GM23338 (cell line): ENCODE measurements around the gene CLEC6A. TPM values are rescaled to one million over a fixed set of nuclear protein-coding genes. Genes with fewer than 3 reads are reported as not detected.
"Not testable (repeated sequence)": the region's sequence is repeated elsewhere in the genome, so short reads cannot be mapped to it uniquely, and the experiment has no call there.

ENCODE experiments used
- ATAC-seq: fragments of 200-7000 bp; cut with Tn5 transposase; 3 replicates; pipeline ENCODE4 v1.9.1; 2020
- DNase-seq: peaks from one replicate; pipeline ENCODE4 v3.0.0-alpha.2; 2015; ENCODE audit warnings: low spot score
- H2AFZ ChIP-seq: fragments of 200-600 bp; sonication (generic); 2 replicates; pipeline ENCODE4 v1.8.0; 2016; ENCODE audit warnings: antibody characterized with exemption, mild to moderate bottlenecking, moderate library complexity
- H3F3A ChIP-seq: fragments of 200-600 bp; sonication (generic); replicated peaks from 2 replicates; pipeline ENCODE4 v1.8.0; 2017; ENCODE audit warnings: antibody characterized with exemption, mixed run types, low read depth
- H3K27ac ChIP-seq: fragments of 200-600 bp; sonication (generic); 2 replicates; pipeline ENCODE4 v1.6.1; 2016; ENCODE audit warnings: low read depth
- H3K27me3 ChIP-seq: fragments of 200-600 bp; sonication (generic); 2 replicates; pipeline ENCODE4 v1.8.0; 2016; ENCODE audit warnings: mild to moderate bottlenecking, mixed run types, moderate library complexity; ENCODE audit not compliant: insufficient read depth
- H3K36me3 ChIP-seq: fragments of 200-600 bp; sonication (generic); 2 replicates; pipeline ENCODE4 v1.8.0; 2016; ENCODE audit warnings: mild to moderate bottlenecking; ENCODE audit not compliant: insufficient read depth
- H3K4me1 ChIP-seq: fragments of 200-600 bp; sonication (generic); 2 replicates; pipeline ENCODE4 v1.8.0; 2016; ENCODE audit warnings: mild to moderate bottlenecking, moderate library complexity; ENCODE audit not compliant: insufficient read depth
- H3K4me2 ChIP-seq: fragments of 200-600 bp; sonication (generic); 2 replicates; pipeline ENCODE4 v1.7.1; 2017; ENCODE audit warnings: mixed run types
- H3K4me3 ChIP-seq: fragments of 200-600 bp; sonication (generic); 2 replicates; pipeline ENCODE4 v1.6.1; 2016; ENCODE audit warnings: mixed run types
- H3K79me2 ChIP-seq: fragments of 200-600 bp; sonication (generic); replicated peaks from 2 replicates; pipeline ENCODE4 v1.8.0; 2017; ENCODE audit warnings: mild to moderate bottlenecking; ENCODE audit not compliant: insufficient read depth
- H3K9me2 ChIP-seq: fragments of 200-600 bp; sonication (generic); 2 replicates; pipeline ENCODE4 v1.8.0; 2017; ENCODE audit not compliant: insufficient read depth
- H4K20me1 ChIP-seq: fragments of 200-600 bp; sonication (generic); replicated peaks from 2 replicates; pipeline ENCODE4 v1.8.0; 2017; ENCODE audit warnings: mild to moderate bottlenecking; ENCODE audit not compliant: insufficient read depth
- H3K27ac Mint-ChIP-seq: 2 replicates; pipeline ENCODE4 v1.8.0; 2020; ENCODE audit warnings: inconsistent platforms, mild to moderate bottlenecking, moderate library complexity, mixed read lengths
- H3K27me3 Mint-ChIP-seq: 3 replicates; pipeline ENCODE4 v1.8.0; 2022; ENCODE audit warnings: low read depth, mild to moderate bottlenecking, moderate library complexity, mixed read lengths, inconsistent platforms; ENCODE audit not compliant: insufficient read depth, poor library complexity
- H3K36me3 Mint-ChIP-seq: 3 replicates; pipeline ENCODE4 v1.8.0; 2021; ENCODE audit warnings: low read depth, mild to moderate bottlenecking, inconsistent platforms, moderate library complexity, mixed read lengths
- H3K4me1 Mint-ChIP-seq: 3 replicates; pipeline ENCODE4 v1.8.0; 2020; ENCODE audit warnings: mild to moderate bottlenecking, inconsistent platforms, mixed read lengths
- H3K4me3 Mint-ChIP-seq: 3 replicates; pipeline ENCODE4 v1.8.0; 2021; ENCODE audit warnings: moderate library complexity, mild to moderate bottlenecking, inconsistent platforms, mixed read lengths
- H3K9me3 Mint-ChIP-seq: 3 replicates; pipeline ENCODE4 v1.8.0; 2020; ENCODE audit warnings: moderate library complexity, mild to moderate bottlenecking, inconsistent platforms, mixed read lengths
- CREB1 ChIP-seq: fragments of 250-450 bp; sonication (Bioruptor Pico); IDR thresholded peaks from 2 replicates; pipeline ENCODE4 v1.5.0; 2020; ENCODE audit warnings: low read depth, mild to moderate bottlenecking, moderate library complexity
- EZH2 ChIP-seq: fragments of 200-600 bp; sonication (generic); IDR thresholded peaks from one replicate; pipeline ENCODE4 v1.8.0; 2017; ENCODE audit warnings: antibody characterized with exemption, mild to moderate bottlenecking, low read depth; ENCODE audit not compliant: unreplicated experiment
- EZH2phosphoT487 ChIP-seq: fragments of 200-600 bp; sonication (generic); IDR thresholded peaks from one replicate; pipeline ENCODE4 v1.8.1; 2018; ENCODE audit warnings: antibody characterized with exemption; ENCODE audit not compliant: unreplicated experiment
- JUNB ChIP-seq: IDR thresholded peaks from one replicate; pipeline ENCODE4 v1.6.1; 2016; ENCODE audit warnings: antibody characterized with exemption; ENCODE audit not compliant: unreplicated experiment
- STAT1 ChIP-seq: IDR thresholded peaks from one replicate; pipeline ENCODE4 v1.6.1; 2016; ENCODE audit warnings: antibody characterized with exemption; ENCODE audit not compliant: unreplicated experiment
- ZNF114 ChIP-seq: fragments of 250-450 bp; sonication (Bioruptor Pico); IDR thresholded peaks from 2 replicates; pipeline ENCODE4 v1.5.0; 2020; ENCODE audit warnings: mild to moderate bottlenecking, moderate library complexity
- ZNF331 ChIP-seq: fragments of 250-450 bp; sonication (Bioruptor Pico); IDR thresholded peaks from 2 replicates; pipeline ENCODE4 v1.5.0; 2020; ENCODE audit warnings: low read depth, mild to moderate bottlenecking, moderate library complexity
- long read RNA-seq: library from polyadenylated mRNA; unstranded; transcript quantifications from one replicate; pipeline ENCODE4 v2.0.0, GENCODE V29; 2020; ENCODE audit not compliant: unreplicated experiment
- polyA plus RNA-seq: library from polyadenylated mRNA; unstranded; fragments of >200 nt; fragmentation: Nextera tagmentation; extraction: Ambion mirVana; gene quantifications from 2 replicates; pipeline ENCODE4 v1.2.1, GENCODE V29; 2016
- total RNA-seq: library from RNA; depleted of rRNA; stranded (reverse); fragments of >200 nt; shearing (Covaris generic); gene quantifications from 2 replicates; pipeline ENCODE4 v1.2.3, GENCODE V29; 2014; rRNA removed
- TF ChIP-seq, protein P1 (sequence below): fragments of 250-450 bp; sonication (Bioruptor Pico); IDR thresholded peaks from 2 replicates; pipeline ENCODE4 v1.5.0; 2020; ENCODE audit warnings: mild to moderate bottlenecking, moderate library complexity

CLEC6A gene
- total RNA-seq (0.19 TPM in 1 of 2 replicates, not detected in the other), polyA plus RNA-seq (0.21 TPM in 1 of 2 replicates, not detected in the other)
- long read RNA-seq = 0 reads

DNA sequence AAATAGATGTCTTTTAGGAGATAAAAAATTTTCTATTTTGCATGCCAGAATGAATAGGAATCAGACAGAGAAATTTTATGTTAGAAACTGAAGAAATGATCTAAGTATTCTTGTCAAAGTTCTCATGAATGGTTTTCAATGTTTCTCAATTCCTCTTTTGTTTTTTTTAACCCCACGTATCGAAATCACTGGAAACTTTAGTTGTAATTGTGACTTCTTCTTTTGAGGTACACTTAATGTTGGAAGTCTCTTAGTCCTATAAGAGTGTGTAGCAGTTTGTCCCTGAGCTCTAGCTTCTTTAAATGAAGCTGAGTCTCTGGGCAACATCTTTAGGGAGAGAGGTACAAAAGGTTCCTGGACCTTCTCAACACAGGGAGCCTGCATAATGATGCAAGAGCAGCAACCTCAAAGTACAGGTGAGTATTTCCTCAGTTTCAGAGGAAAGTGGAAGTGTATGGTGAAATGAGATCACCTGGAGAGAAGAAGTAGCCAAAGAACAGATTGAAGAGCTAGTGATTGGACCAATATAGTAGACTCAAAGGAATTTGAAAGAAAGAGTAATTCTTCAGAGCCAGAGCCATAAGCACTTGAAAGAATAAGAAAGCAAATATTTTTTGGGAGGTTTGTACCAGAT, at the start of gene CLEC6A:
CLEC6A (plus strand) TSS at position 236 of the 634 bp plus-strand sequence; CDS start at position 386, 150 bp downstream.
- TF ChIP-seq ZNF331 (CRISPR knock-in tag) = no peak
- TF ChIP-seq, protein P1, sequence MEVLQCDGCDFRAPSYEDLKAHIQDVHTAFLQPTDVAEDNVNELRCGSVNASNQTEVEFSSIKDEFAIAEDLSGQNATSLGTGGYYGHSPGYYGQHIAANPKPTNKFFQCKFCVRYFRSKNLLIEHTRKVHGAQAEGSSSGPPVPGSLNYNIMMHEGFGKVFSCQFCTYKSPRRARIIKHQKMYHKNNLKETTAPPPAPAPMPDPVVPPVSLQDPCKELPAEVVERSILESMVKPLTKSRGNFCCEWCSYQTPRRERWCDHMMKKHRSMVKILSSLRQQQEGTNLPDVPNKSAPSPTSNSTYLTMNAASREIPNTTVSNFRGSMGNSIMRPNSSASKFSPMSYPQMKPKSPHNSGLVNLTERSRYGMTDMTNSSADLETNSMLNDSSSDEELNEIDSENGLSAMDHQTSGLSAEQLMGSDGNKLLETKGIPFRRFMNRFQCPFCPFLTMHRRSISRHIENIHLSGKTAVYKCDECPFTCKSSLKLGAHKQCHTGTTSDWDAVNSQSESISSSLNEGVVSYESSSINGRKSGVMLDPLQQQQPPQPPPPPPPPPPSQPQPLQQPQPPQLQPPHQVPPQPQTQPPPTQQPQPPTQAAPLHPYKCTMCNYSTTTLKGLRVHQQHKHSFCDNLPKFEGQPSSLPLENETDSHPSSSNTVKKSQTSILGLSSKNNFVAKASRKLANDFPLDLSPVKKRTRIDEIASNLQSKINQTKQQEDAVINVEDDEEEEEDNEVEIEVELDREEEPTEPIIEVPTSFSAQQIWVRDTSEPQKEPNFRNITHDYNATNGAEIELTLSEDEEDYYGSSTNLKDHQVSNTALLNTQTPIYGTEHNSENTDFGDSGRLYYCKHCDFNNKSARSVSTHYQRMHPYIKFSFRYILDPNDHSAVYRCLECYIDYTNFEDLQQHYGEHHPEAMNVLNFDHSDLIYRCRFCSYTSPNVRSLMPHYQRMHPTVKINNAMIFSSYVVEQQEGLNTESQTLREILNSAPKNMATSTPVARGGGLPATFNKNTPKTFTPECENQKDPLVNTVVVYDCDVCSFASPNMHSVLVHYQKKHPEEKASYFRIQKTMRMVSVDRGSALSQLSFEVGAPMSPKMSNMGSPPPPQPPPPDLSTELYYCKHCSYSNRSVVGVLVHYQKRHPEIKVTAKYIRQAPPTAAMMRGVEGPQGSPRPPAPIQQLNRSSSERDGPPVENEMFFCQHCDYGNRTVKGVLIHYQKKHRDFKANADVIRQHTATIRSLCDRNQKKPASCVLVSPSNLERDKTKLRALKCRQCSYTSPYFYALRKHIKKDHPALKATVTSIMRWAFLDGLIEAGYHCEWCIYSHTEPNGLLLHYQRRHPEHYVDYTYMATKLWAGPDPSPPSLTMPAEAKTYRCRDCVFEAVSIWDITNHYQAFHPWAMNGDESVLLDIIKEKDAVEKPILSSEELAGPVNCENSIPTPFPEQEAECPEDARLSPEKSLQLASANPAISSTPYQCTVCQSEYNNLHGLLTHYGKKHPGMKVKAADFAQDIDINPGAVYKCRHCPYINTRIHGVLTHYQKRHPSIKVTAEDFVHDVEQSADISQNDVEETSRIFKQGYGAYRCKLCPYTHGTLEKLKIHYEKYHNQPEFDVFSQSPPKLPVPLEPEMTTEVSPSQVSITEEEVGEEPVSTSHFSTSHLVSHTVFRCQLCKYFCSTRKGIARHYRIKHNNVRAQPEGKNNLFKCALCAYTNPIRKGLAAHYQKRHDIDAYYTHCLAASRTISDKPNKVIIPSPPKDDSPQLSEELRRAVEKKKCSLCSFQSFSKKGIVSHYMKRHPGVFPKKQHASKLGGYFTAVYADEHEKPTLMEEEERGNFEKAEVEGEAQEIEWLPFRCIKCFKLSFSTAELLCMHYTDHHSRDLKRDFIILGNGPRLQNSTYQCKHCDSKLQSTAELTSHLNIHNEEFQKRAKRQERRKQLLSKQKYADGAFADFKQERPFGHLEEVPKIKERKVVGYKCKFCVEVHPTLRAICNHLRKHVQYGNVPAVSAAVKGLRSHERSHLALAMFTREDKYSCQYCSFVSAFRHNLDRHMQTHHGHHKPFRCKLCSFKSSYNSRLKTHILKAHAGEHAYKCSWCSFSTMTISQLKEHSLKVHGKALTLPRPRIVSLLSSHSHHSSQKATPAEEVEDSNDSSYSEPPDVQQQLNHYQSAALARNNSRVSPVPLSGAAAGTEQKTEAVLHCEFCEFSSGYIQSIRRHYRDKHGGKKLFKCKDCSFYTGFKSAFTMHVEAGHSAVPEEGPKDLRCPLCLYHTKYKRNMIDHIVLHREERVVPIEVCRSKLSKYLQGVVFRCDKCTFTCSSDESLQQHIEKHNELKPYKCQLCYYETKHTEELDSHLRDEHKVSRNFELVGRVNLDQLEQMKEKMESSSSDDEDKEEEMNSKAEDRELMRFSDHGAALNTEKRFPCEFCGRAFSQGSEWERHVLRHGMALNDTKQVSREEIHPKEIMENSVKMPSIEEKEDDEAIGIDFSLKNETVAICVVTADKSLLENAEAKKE (CRISPR knock-in tag) = no peak
- no peak for TF ChIP-seq EZH2phosphoT487
- no peak for TF ChIP-seq CREB1 (CRISPR knock-in tag)
- TF ChIP-seq JUNB = no peak
- no peak for TF ChIP-seq STAT1
- no peak for TF ChIP-seq ZNF114 (CRISPR knock-in tag)
- TF ChIP-seq EZH2 = no peak
- peak within 1 kb of the TSS; percentile 26; the same call in 1 of the 2 replicates for H2AFZ ChIP-seq
- H3K27me3 ChIP-seq = no peaks in the 10 kb centered on the region
- Mint-ChIP-seq H3K9me3 (peaks cover 5% of the 10 kb centered on the region; the same call in 1 of the 3 replicates), H3K4me3 (no peak within 1 kb of the TSS), H3K36me3 (peaks cover 1% of the 10 kb centered on the region; the same call in 2 of the 3 replicates), H3K4me1 (peaks cover 36% of the 10 kb centered on the region), H3K27ac (no peak within 1 kb of the TSS), H3K27me3 (no peaks in the 10 kb centered on the region)
- no peaks in the 10 kb centered on the region for H3K79me2 ChIP-seq
- no peak within 1 kb of the TSS for H3K4me3 ChIP-seq
- no peak for ATAC-seq
- no peaks in the 10 kb centered on the region for H4K20me1 ChIP-seq
- peak within 1 kb of the TSS; percentile 46 for H3K4me2 ChIP-seq
- H3K9me2 ChIP-seq = no peaks in the 10 kb centered on the region; the same call in none of the 2 replicates
- no peaks in the 10 kb centered on the region for H3F3A ChIP-seq
- DNase-seq = no peak
- no peaks in the 10 kb centered on the region for H3K36me3 ChIP-seq
- H3K27ac ChIP-seq = peak within 1 kb of the TSS; percentile 97
- peaks cover 24% of the 10 kb centered on the region for H3K4me1 ChIP-seq

DNA sequence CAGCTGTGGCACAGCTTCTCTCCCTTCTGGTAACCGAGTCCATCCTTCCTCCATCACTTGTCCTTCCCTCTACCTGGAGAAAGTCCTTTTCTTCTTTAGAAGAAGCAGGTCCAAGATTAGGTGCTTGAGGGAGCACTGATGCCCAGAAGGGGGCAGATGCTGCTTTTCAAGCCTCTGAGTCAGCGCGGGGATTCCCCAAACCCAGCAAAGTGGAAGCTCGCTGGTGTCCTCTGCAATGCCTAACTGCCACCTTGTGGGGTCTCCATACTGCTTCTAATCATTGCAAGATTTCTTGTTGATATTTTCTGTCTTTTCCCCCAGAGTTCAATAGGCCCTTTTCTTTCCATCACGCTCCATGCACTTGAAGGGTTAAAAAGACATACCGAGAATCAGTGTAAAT, 36.2 kb upstream of the CLEC6A start:
- H3K79me2 ChIP-seq, H3K4me1 ChIP-seq, H3K27me3 Mint-ChIP-seq, H3K27ac ChIP-seq, ATAC-seq, H3K36me3 Mint-ChIP-seq, H3K36me3 ChIP-seq, H3K4me1 Mint-ChIP-seq, H3K27ac Mint-ChIP-seq, H3K4me3 Mint-ChIP-seq, H3K9me3 Mint-ChIP-seq, H3K9me2 ChIP-seq, H3K4me3 ChIP-seq, H2AFZ ChIP-seq, H3F3A ChIP-seq, H3K4me2 ChIP-seq, H3K27me3 ChIP-seq, DNase-seq, H4K20me1 ChIP-seq: not testable (repeated sequence)
